Measurements from ENCODE around the gene CD2.

The CD2 gene

DNA sequence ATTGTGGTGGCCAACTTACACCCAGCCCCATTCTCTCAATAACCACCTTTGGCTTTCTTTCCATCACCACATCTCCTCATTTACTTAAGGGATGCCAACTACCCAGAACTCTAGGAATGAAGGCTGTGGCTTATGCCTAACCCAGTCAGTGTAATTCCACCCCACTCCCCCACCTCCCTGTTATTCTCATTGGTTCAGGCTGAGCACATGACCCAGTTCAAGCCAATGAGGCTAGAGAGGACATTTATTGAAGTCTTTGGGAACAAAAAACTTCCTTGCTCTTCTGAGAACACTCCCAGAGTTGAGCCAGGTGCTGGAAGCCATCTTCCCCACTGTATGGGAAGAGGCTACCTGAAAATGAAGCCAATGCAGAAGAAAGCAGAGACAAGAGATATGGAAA lies 22.8 kb upstream of the CD2 start:
- Histone ChIP-seq H3K9me3 (ENCODE audit: control insufficient read depth, low read length) (no peaks in the 10 kb centered on the region), H3K27me3 (replicated peaks; ENCODE audit: control insufficient read depth, insufficient read depth, low read length, poor library complexity, severe bottlenecking) (no peaks in the 10 kb centered on the region), H3K36me3 (ENCODE audit: control insufficient read depth, insufficient read depth, low read length) (no peaks in the 10 kb centered on the region), H3K4me1 (ENCODE audit: control insufficient read depth, insufficient read depth, low read length, poor library complexity, severe bottlenecking) (no peaks in the 10 kb centered on the region), H3K4me3 (ENCODE audit: insufficient read depth, low read depth, low read length, poor library complexity, severe bottlenecking) (no peak overlapping the region), H3K27ac (ENCODE audit: insufficient read depth, low read length, poor library complexity, severe bottlenecking) (no peak overlapping the region)
- no peak for DNase-seq

DNA sequence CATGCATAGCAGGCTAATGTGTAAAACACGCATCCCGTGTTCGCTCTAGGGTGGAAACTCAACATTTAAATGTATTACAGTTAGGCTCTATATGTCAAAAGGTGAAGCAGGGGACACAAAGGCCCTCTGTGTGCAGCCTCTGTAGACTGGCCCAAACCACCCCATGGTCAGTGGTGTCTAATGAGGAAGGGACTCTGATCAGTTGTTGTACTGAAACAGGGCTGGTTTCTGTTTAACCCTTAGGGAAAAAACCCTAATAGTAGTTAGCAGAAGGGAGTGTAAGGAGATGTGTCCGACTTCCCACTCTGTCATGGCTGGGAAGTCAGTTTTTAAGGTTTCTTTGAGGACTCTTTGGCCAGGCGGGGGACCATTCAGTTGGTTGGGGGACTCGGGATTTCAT lies 21.5 kb upstream of the CD2 start:
- no peak overlapping the region for H3K27ac ChIP-seq (ENCODE audit: insufficient read depth, low read length, poor library complexity, severe bottlenecking)
- H3K4me1 ChIP-seq (ENCODE audit: control insufficient read depth, insufficient read depth, low read length, poor library complexity, severe bottlenecking), result peaks cover 8% of the 10 kb centered on the region
- no peak overlapping the region for H3K4me3 ChIP-seq (ENCODE audit: insufficient read depth, low read depth, low read length, poor library complexity, severe bottlenecking)
- H3K27me3 ChIP-seq (replicated peaks; ENCODE audit: control insufficient read depth, insufficient read depth, low read length, poor library complexity, severe bottlenecking), result no peaks in the 10 kb centered on the region
- no peaks in the 10 kb centered on the region for H3K9me3 ChIP-seq (ENCODE audit: control insufficient read depth, low read length)
- no peaks in the 10 kb centered on the region for H3K36me3 ChIP-seq (ENCODE audit: control insufficient read depth, insufficient read depth, low read length)
- no peak for DNase-seq

DNA sequence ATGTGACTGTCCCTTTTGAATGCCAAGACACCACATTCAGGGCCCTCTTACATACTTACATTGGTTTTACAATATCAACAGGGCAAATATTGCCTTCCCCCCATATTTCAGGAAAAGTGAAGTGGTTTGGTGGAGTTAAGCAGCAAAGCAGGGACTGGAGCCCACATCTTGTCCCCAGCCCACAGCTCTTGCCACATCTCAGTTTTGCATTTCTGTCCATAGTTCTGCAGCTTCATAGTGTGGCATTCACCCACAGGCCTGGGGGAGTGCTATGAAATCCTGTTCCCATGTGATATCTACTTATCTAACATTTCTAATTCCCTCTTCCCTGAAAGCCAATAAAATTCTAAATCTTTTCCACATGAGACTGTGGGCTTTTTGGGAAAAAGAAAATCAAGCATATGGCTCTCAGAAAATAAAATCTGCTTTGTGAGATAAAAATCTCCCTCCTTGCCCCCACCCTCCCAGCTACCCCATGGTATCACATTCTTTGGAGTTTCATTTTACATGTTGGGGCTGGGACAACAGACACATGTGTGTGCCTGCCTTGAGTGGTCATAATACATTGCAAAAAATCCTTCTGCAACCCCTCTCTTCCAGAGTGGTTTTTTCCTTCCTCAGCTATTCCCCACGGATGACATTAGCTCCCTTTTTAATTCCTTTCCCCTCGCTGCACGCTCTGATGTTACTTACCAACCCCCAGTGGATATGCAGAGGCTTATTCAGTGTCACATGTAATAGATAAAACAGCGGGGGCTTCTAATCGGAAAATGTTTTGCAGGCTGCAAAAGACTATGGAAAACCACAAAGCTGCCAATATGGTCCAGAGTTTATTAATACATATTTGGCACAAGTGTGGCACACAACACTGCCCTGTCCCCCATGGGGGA lies 20.5 kb upstream of the CD2 start:
- no peak for DNase-seq
- Histone ChIP-seq H3K9me3 (ENCODE audit: control insufficient read depth, low read length) (no peaks in the 10 kb centered on the region), H3K36me3 (ENCODE audit: control insufficient read depth, insufficient read depth, low read length) (no peaks in the 10 kb centered on the region), H3K27ac (ENCODE audit: insufficient read depth, low read length, poor library complexity, severe bottlenecking) (no peak overlapping the region), H3K27me3 (replicated peaks; ENCODE audit: control insufficient read depth, insufficient read depth, low read length, poor library complexity, severe bottlenecking) (no peaks in the 10 kb centered on the region), H3K4me3 (ENCODE audit: insufficient read depth, low read depth, low read length, poor library complexity, severe bottlenecking) (no peak overlapping the region), H3K4me1 (ENCODE audit: control insufficient read depth, insufficient read depth, low read length, poor library complexity, severe bottlenecking) (peaks cover 18% of the 10 kb centered on the region)

DNA sequence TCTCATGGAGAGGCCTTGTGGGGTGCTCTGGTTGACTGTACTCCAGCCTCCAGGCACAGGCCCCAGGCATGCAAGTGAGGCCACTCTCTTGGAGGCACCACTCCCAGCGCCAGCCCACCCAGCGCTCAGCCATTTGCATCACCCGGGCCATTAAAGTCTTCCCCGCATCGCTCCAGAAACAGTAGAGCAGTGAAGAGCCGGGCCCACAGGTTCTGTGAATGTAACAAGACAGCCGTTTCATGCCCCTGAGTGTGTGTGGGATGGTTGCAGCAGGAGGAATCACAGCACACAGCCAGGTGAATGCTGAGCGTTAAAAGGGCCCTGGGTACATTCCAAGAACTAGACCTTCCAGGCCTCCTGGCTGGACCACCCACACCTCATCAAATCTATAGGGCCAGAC lies 19.0 kb upstream of the CD2 start:
- Histone ChIP-seq H3K27me3 (replicated peaks; ENCODE audit: control insufficient read depth, insufficient read depth, low read length, poor library complexity, severe bottlenecking) (no peaks in the 10 kb centered on the region), H3K4me1 (ENCODE audit: control insufficient read depth, insufficient read depth, low read length, poor library complexity, severe bottlenecking) (peaks cover 33% of the 10 kb centered on the region), H3K9me3 (ENCODE audit: control insufficient read depth, low read length) (no peaks in the 10 kb centered on the region), H3K36me3 (ENCODE audit: control insufficient read depth, insufficient read depth, low read length) (no peaks in the 10 kb centered on the region), H3K27ac (ENCODE audit: insufficient read depth, low read length, poor library complexity, severe bottlenecking) (no peak overlapping the region), H3K4me3 (ENCODE audit: insufficient read depth, low read depth, low read length, poor library complexity, severe bottlenecking) (no peak overlapping the region)
- DNase-seq, result no peak

DNA sequence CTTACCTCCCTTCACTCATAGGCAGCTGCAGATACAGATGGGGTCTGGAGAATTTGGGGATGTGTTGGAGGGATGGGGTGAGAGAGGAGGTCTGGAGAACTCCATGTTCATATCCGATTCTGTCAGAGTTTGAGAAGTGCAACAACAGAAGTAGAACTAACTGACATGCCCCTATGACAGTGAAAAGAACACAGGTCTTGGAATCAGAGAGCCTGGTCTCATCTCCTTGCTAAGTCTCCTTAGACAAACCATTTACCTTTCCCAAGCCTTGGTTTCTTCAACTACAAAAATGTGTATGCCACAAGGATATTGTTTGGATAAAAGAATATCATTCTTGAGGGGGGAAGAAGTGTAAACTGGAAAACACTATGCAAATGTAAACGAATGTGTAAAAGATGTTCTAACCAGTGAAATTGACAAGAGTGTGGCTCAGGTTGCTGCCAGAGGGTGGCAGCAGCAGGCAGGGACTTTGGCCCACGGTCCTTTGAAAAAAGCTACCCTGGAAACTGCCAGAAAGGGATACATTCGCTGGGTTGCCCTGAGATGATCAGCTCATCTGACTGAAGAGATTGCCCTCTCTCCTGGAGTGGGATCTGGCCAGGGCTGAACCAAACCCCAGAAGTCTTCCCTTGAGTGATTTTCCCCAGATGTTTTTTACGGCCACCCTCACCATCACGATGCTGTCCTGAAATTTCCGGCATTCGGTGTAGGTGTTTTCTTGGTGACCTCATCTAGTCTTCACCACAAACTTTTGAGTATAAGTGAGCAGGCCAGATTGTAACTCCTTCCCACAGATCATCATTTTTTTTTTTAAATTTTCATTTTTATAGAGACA lies 17.0 kb upstream of the CD2 start:
- H3K27me3 ChIP-seq (replicated peaks; ENCODE audit: control insufficient read depth, insufficient read depth, low read length, poor library complexity, severe bottlenecking), result no peaks in the 10 kb centered on the region
- H3K9me3 ChIP-seq (ENCODE audit: control insufficient read depth, low read length), result no peaks in the 10 kb centered on the region
- H3K36me3 ChIP-seq (ENCODE audit: control insufficient read depth, insufficient read depth, low read length), result no peaks in the 10 kb centered on the region
- peak; percentile 41 to 65 (median 60) for DNase-seq
- H3K4me1 ChIP-seq (ENCODE audit: control insufficient read depth, insufficient read depth, low read length, poor library complexity, severe bottlenecking), result peaks cover 38% of the 10 kb centered on the region
- no peak overlapping the region for H3K4me3 ChIP-seq (ENCODE audit: insufficient read depth, low read depth, low read length, poor library complexity, severe bottlenecking)
- H3K27ac ChIP-seq (ENCODE audit: insufficient read depth, low read length, poor library complexity, severe bottlenecking), result peak overlapping the region; percentile 99

DNA sequence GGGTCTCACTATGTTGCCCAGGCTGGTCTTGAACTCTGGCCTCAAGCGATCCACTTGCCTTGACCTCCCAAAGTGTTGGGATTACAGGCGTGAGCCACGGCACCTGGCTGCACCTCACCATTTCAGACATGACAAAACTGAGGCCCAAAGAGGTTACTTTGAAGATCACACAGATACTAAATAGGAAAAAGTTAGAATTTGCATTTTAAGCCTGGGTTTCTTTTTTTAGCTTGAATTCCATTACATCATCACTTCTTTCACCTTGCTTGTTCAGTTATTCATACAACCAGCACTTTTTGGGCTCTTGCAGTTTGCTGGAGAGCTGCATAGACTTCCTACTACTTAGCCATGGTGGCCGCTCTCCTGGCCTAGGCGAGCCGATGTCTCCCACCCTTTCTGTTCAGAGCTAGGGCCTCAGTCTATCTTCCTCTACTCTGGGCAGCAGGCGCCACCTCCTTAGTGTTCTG lies 16.3 kb upstream of the CD2 start:
- peak in 1 of 3 donors; percentile 12 for DNase-seq
- peak overlapping the region; percentile 99 for H3K27ac ChIP-seq (ENCODE audit: insufficient read depth, low read length, poor library complexity, severe bottlenecking)
- no peaks in the 10 kb centered on the region for H3K27me3 ChIP-seq (replicated peaks; ENCODE audit: control insufficient read depth, insufficient read depth, low read length, poor library complexity, severe bottlenecking)
- no peak overlapping the region for H3K4me3 ChIP-seq (ENCODE audit: insufficient read depth, low read depth, low read length, poor library complexity, severe bottlenecking)
- H3K9me3 ChIP-seq (ENCODE audit: control insufficient read depth, low read length), result no peaks in the 10 kb centered on the region
- no peaks in the 10 kb centered on the region for H3K36me3 ChIP-seq (ENCODE audit: control insufficient read depth, insufficient read depth, low read length)
- H3K4me1 ChIP-seq (ENCODE audit: control insufficient read depth, insufficient read depth, low read length, poor library complexity, severe bottlenecking), result peaks cover 38% of the 10 kb centered on the region

DNA sequence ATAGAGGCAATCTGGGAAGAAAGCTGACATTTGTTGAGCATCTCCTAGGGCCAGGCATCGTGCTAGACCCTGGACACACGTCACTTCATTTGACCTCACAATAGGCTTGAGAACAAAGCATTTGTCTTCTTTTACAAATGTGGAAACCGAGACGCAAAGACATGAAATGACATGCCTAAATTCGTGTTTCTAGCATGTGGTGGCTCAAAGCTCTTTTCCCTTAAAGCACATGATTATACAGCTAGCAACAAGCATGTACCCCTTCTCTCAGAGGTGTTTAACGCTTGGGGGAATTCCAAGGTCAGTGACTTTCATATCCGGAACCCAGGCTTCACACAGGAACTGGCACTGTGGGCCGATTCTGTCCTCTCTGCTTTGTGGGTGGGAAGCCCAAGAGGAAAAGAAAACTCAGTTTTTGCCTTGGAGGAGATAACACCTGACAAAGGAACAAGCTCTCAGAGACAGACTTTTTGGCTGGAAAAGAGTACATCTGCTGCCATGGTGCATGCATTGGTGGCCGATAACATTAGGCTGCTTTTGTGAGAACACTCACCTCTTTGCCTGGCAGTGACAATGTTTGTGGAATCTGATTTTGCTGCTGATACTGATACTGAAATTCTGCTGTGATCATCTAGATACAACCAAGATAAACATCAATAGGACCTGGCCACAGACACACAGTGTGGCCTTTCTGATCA lies 15.4 kb upstream of the CD2 start:
- Histone ChIP-seq H3K36me3 (ENCODE audit: control insufficient read depth, insufficient read depth, low read length) (no peaks in the 10 kb centered on the region), H3K27ac (ENCODE audit: insufficient read depth, low read length, poor library complexity, severe bottlenecking) (peak overlapping the region; percentile 99), H3K4me1 (ENCODE audit: control insufficient read depth, insufficient read depth, low read length, poor library complexity, severe bottlenecking) (peaks cover 38% of the 10 kb centered on the region), H3K9me3 (ENCODE audit: control insufficient read depth, low read length) (peaks cover 6% of the 10 kb centered on the region), H3K4me3 (ENCODE audit: insufficient read depth, low read depth, low read length, poor library complexity, severe bottlenecking) (no peak overlapping the region), H3K27me3 (replicated peaks; ENCODE audit: control insufficient read depth, insufficient read depth, low read length, poor library complexity, severe bottlenecking) (no peaks in the 10 kb centered on the region)
- DNase-seq, result peak; percentile 70 to 72 (median 71)

DNA sequence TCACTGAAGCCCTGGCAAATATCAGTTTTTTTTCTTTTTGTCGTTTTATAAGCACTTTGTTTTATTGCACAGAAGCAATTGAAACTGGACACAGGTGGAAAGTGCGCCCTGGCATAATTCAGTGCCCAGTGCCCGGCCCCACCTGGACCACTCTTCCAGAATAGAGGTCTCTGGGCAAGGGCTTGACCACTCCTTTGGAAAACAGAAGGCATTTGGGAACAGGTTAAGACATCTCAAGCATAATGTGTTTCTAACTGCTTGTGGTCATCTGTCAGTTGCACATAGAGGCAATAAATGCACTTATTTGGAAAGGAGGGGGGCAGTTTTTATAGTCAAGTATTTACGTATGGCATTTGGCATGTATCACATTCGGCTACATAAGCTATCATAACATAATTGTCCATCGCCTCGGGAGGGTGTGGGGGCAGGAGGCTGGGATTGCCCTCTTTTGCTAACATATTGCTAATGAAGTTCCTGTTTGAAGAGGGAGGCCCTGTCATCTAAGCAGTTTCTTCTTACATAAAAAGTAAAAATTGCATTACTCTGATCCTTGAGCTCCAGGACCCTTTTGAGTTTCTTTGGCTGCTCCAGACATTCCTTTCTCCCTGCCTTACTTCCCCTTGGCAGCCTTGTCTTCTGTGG lies 14.7 kb upstream of the CD2 start:
- H3K27ac ChIP-seq (ENCODE audit: insufficient read depth, low read length, poor library complexity, severe bottlenecking), result peak overlapping the region; percentile 99
- H3K9me3 ChIP-seq (ENCODE audit: control insufficient read depth, low read length), result peaks cover 13% of the 10 kb centered on the region
- H3K27me3 ChIP-seq (replicated peaks; ENCODE audit: control insufficient read depth, insufficient read depth, low read length, poor library complexity, severe bottlenecking), result no peaks in the 10 kb centered on the region
- no peak overlapping the region for H3K4me3 ChIP-seq (ENCODE audit: insufficient read depth, low read depth, low read length, poor library complexity, severe bottlenecking)
- no peak for DNase-seq
- no peaks in the 10 kb centered on the region for H3K36me3 ChIP-seq (ENCODE audit: control insufficient read depth, insufficient read depth, low read length)
- H3K4me1 ChIP-seq (ENCODE audit: control insufficient read depth, insufficient read depth, low read length, poor library complexity, severe bottlenecking), result peaks cover 38% of the 10 kb centered on the region

DNA sequence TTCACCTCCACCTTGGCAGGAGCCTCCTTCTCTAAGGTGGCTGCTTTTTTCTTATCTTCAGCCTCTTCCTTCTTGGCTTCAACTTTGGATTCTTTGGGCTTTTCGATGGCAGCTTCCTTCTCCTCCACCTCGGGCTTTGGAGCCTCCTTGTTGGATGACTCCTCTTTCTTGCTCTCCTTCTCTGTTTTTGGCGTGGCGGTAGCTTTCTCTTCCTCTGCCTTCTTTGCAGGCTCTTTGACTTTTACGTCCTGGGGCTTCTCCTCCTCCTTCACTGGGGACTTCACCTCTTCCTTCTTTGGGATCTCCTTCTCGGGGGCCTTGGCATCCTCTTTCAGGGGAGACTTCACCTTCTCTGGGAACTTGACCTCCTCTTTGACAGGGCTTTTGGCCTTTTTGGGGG lies 13.9 kb upstream of the CD2 start:
- Histone ChIP-seq H3K4me1 (ENCODE audit: control insufficient read depth, insufficient read depth, low read length, poor library complexity, severe bottlenecking) (peaks cover 38% of the 10 kb centered on the region), H3K36me3 (ENCODE audit: control insufficient read depth, insufficient read depth, low read length) (no peaks in the 10 kb centered on the region), H3K9me3 (ENCODE audit: control insufficient read depth, low read length) (peaks cover 17% of the 10 kb centered on the region), H3K4me3 (ENCODE audit: insufficient read depth, low read depth, low read length, poor library complexity, severe bottlenecking) (no peak overlapping the region), H3K27me3 (replicated peaks; ENCODE audit: control insufficient read depth, insufficient read depth, low read length, poor library complexity, severe bottlenecking) (no peaks in the 10 kb centered on the region), H3K27ac (ENCODE audit: insufficient read depth, low read length, poor library complexity, severe bottlenecking) (peak overlapping the region; percentile 99)
- no peak for DNase-seq

Measured in effector memory CD4-positive, alpha-beta T cell (primary cell).